Kidney (tissue), 14 donors: ENCODE data around the gene PCSK1. TPM values are rescaled to one million over a fixed set of nuclear protein-coding genes. Genes with fewer than 3 reads are reported as not detected.

Source experiments
- DNase-seq, 5 donors: peaks; one replicate each; pipeline ENCODE4 v3.0.0-alpha.2; 2013 to 2020
- FAIRE-seq: peaks from 2 replicates; lab custom pipeline; 2012; peaks lifted over from hg19 to GRCh38; lab: Jason Lieb, UNC
- H3K27ac ChIP-seq, 2 donors: one replicate each; pipeline ENCODE4 v1.7.0; 2013; ENCODE audit warnings: low read depth in 2 of 2, low read length in 2 of 2, inconsistent platforms in 1 of 2
- H3K27me3 ChIP-seq: one replicate; pipeline ENCODE4 v1.7.1; 2013; ENCODE audit warnings: low read length, inconsistent platforms; ENCODE audit not compliant: control insufficient read depth, insufficient read depth
- H3K36me3 ChIP-seq, 3 donors: one replicate each; pipeline versions ENCODE4 v1.7.0 to v1.7.1; 2013; ENCODE audit warnings: low read length in 3 of 3, control low read depth in 1 of 3, inconsistent platforms in 1 of 3; ENCODE audit not compliant: insufficient read depth in 3 of 3, control insufficient read depth in 2 of 3
- H3K4me1 ChIP-seq, 3 donors: one replicate each; pipeline versions ENCODE4 v1.7.0 to v1.7.1; 2013; ENCODE audit warnings: low read length in 3 of 3, inconsistent platforms in 1 of 3, low read depth in 1 of 3; ENCODE audit not compliant: control insufficient read depth in 2 of 3, insufficient read depth in 2 of 3
- H3K4me3 ChIP-seq, 3 donors: one replicate each; pipeline versions ENCODE4 v1.7.0 to v1.8.1; 2013; ENCODE audit warnings: low read length in 3 of 3, control low read depth in 1 of 3, inconsistent platforms in 1 of 3
- H3K9ac ChIP-seq, 3 donors: one replicate each; pipeline versions ENCODE4 v1.7.0 to v1.7.1; 2013; ENCODE audit warnings: low read length in 3 of 3, control low read depth in 1 of 3, inconsistent platforms in 1 of 3
- H3K9me3 ChIP-seq, 3 donors: one replicate each; pipeline versions ENCODE4 v1.7.0 to v1.7.1; 2013; ENCODE audit warnings: low read length in 3 of 3, control low read depth in 1 of 3, inconsistent platforms in 1 of 3; ENCODE audit not compliant: control insufficient read depth in 2 of 3, insufficient read depth in 1 of 3
- CTCF ChIP-seq: IDR thresholded peaks from 3 replicates; pipeline ENCODE4 v1.5.1; 2012; ENCODE audit warnings: mild to moderate bottlenecking, moderate library complexity, borderline replicate concordance; ENCODE audit not compliant: insufficient read depth; ENCODE audit errors: extremely low read depth
- intact Hi-C: fragments of 100-400 bp; cut with DNase I; formaldehyde crosslinking; loops from one replicate; pipeline ENCODE4 v1.11.1; 2022
- polyA plus RNA-seq: library from polyadenylated mRNA; stranded (reverse); fragments of 350-450 nt; fragmentation: Illumina TruSeq; extraction: RNeasy Lipid Tissue Mini Kit (QIAGEN cat#74804); gene quantifications from one replicate; pipeline ENCODE4 v1.2.3, GENCODE V29; 2014; ENCODE audit warnings: low read depth, low replicate concordance; ENCODE audit not compliant: insufficient read depth
- total RNA-seq: library from RNA; stranded (reverse); fragmentation: NEBNext Ultra II Directional; extraction: Animal tissue kit (Norgen Biotek cat#: 25700); gene quantifications from one replicate; pipeline ENCODE4 v1.2.1, GENCODE V29; 2021
- donor health status: control.
- donor health status: control.
- donor health status: control.
- donor health status: control.
- donor health status: control.
- donor health status: DM: yes; HTN: yes; CAD: no.
- donor health status: Normal renal cell carcinoma (clear cell type).

PCSK1 gene
- total and polyA plus RNA-seq, 2 donors from 2014 or later = 0.13 to 1.0 TPM

DNA sequence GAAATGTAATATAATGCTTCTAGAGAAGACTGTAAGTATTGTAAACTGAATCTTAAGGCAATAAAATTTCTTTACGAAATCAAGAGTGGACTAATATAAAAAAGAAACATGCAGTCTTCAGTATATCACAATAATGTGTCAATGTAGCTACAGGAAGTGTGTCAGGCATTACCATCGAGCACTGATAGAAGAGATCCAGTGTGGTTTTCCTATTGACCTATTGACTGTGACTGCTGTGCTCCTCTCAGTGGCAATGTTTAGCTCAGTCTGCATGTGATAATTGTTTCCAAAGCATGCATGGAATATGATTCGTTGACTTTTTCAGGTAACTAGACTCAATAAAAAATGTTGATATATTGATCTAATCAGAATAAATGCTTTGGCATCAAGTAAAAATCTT, 20.3 kb upstream of the PCSK1 start:
- no peaks in the 10 kb centered on the region for H3K27me3 ChIP-seq
- no peak overlapping the region for H3K4me3 ChIP-seq
- no peaks in the 10 kb centered on the region for H3K36me3 ChIP-seq
- intact Hi-C loops = no loop called here
- DNase-seq (no peak), FAIRE-seq (no peak)
- TF ChIP-seq CTCF = no peak
- H3K9me3 ChIP-seq = no peaks in the 10 kb centered on the region
- no peak overlapping the region for H3K27ac ChIP-seq
- H3K9ac ChIP-seq = no peak overlapping the region
- no peaks in the 10 kb centered on the region for H3K4me1 ChIP-seq

DNA sequence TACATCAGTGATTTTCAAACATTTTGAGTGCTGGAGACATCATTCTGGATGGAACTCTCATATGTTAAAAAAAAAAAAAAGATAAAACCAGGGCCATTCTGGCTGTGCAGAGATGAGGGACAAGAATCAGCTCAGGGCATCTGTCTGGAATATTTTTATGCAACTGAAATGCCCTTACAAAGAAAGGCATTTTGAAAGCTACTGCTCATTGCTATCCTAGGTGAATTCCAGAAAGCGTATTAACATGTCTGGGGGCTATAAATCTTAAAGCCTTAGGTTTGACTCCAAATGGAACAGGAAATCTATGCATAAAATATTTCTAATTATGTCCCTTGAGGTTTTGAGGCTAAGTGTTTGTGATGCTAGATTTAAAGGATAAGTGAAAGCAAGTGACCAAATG, 14.9 kb upstream of the PCSK1 start:
- Histone ChIP-seq H3K4me3 (no peak overlapping the region), H3K4me1 (no peaks in the 10 kb centered on the region), H3K27ac (no peak overlapping the region), H3K9ac (no peak overlapping the region), H3K36me3 (no peaks in the 10 kb centered on the region), H3K27me3 (no peaks in the 10 kb centered on the region), H3K9me3 (no peaks in the 10 kb centered on the region)
- no peak for FAIRE-seq
- DNase-seq = no peak
- intact Hi-C loops = no loop called here
- TF ChIP-seq CTCF = no peak

GRCh38 chr5:96440185-96440538, 7.1 kb upstream of the PCSK1 start:
- no peaks in the 10 kb centered on the region for H3K27me3 ChIP-seq
- H3K27ac ChIP-seq = no peak overlapping the region
- no peak for TF ChIP-seq CTCF
- DNase-seq (no peak), FAIRE-seq (no peak)
- no peak overlapping the region for H3K4me3 ChIP-seq
- no peaks in the 10 kb centered on the region for H3K4me1 ChIP-seq
- H3K36me3 ChIP-seq = no peaks in the 10 kb centered on the region
- intact Hi-C loops = no loop called here
- no peaks in the 10 kb centered on the region for H3K9me3 ChIP-seq
- H3K9ac ChIP-seq = no peak overlapping the region

- H3K9me3 ChIP-seq = no peaks in the 10 kb centered on the region
- TF ChIP-seq CTCF = no peak
- intact Hi-C loops = no loop called here
- H3K9ac ChIP-seq = no peak overlapping the region
- DNase-seq (no peak), FAIRE-seq (no peak)
- H3K27ac ChIP-seq = no peak overlapping the region
- no peaks in the 10 kb centered on the region for H3K27me3 ChIP-seq
- no peak overlapping the region for H3K4me3 ChIP-seq
- no peaks in the 10 kb centered on the region for H3K4me1 ChIP-seq
- H3K36me3 ChIP-seq = no peaks in the 10 kb centered on the region
These were observed 6.6 kb upstream of the PCSK1 start for GRCh38 chr5:96439477-96440184.
